Left lobe of liver (tissue), 2 donors: ENCODE data around the gene EEF1G. TPM values are rescaled to one million over a fixed set of nuclear protein-coding genes. Genes with fewer than 3 reads are reported as not detected.
"Not testable (repeated sequence)": the region's sequence is repeated elsewhere in the genome, so short reads cannot be mapped to it uniquely, and the experiment has no call there.

ENCODE experiments used
- ATAC-seq: fragments of 200-7000 bp; cut with Tn5 transposase; one replicate; pipeline ENCODE4 v1.9.1; 2020; ENCODE audit warnings: mild to moderate bottlenecking, moderate library complexity
- DNase-seq: peaks from one replicate; pipeline ENCODE4 v3.0.0-alpha.2; 2020; ENCODE audit warnings: low spot score
- total RNA-seq: library from RNA; stranded (reverse); gene quantifications from one replicate; pipeline ENCODE4 v1.2.1, GENCODE V29; 2021
- donor health status: DM: no; HTN: no; CAD: no; lungs with moderate emphysema.
- donor health status: DM: no; HTN: yes; CAD: no.

The EEF1G gene
- total RNA-seq, 1 donor from 2014 or later, result 441 TPM

GRCh38 chr11:62558669-62559068 lies 15.0 kb downstream of the EEF1G start:
- DNase-seq (no peak), ATAC-seq (no peak)

GRCh38 chr11:62556875-62557631 lies 16.6 kb downstream of the EEF1G start:
- no peak for DNase-seq

GRCh38 chr11:62556108-62556874 lies 17.4 kb downstream of the EEF1G start:
- peak; percentile 26 for ATAC-seq
- DNase-seq, result peak; percentile 62

More at GRCh38 chr11:62556875-62557631, 16.6 kb downstream of the EEF1G start:
- ATAC-seq, result no peak

GRCh38 chr11:62555464-62556107 lies 18.1 kb downstream of the EEF1G start:
- DNase-seq (no peak), ATAC-seq (no peak)

- DNase-seq, result no peak
- ATAC-seq, result peak; percentile 20
Observed at GRCh38 chr11:62554387-62555167, 19.1 kb downstream of the EEF1G start.

GRCh38 chr11:62553839-62554361 lies 19.8 kb downstream of the EEF1G start:
- no peak for ATAC-seq
- DNase-seq, result no peak

- ATAC-seq, result peak; percentile 81
Observed at GRCh38 chr11:62553080-62553838, 20.4 kb downstream of the EEF1G start.

GRCh38 chr11:62552485-62553079 lies 21.1 kb downstream of the EEF1G start:
- ATAC-seq (no peak), DNase-seq (no peak)

More at GRCh38 chr11:62553080-62553838, 20.4 kb downstream of the EEF1G start:
- DNase-seq, result peak; percentile 83

- not testable (repeated sequence) for DNase-seq, ATAC-seq
Observed at GRCh38 chr11:62550478-62550877, 23.2 kb downstream of the EEF1G start.

- ATAC-seq, result peak; percentile 41
- DNase-seq, result peak; percentile 85
Observed at GRCh38 chr11:62548545-62549335, 25.0 kb downstream of the EEF1G start.

GRCh38 chr11:62547691-62548281 lies 25.9 kb downstream of the EEF1G start:
- DNase-seq (peak; percentile 91), ATAC-seq (peak; percentile 56)

- DNase-seq (peak; percentile 56), ATAC-seq (peak; percentile 14)
Observed at GRCh38 chr11:62546929-62547625, 26.6 kb downstream of the EEF1G start.

- ATAC-seq (peak; percentile 72), DNase-seq (peak; percentile 89)
Observed at GRCh38 chr11:62546244-62546928, 27.3 kb downstream of the EEF1G start, which contains the start of gene AHNAK. TSS of gene AHNAK (minus strand) at chr11:62546806. CDS start at chr11:62536098, 10,708 bp downstream.

GRCh38 chr11:62545437-62546243 lies 28.1 kb downstream of the EEF1G start:
- ATAC-seq (peak; percentile 41), DNase-seq (peak; percentile 88)

- DNase-seq (no peak), ATAC-seq (no peak)
Observed at GRCh38 chr11:62544581-62545436, 28.9 kb downstream of the EEF1G start.
